ENCODE data around the gene DGKG.

DNA sequence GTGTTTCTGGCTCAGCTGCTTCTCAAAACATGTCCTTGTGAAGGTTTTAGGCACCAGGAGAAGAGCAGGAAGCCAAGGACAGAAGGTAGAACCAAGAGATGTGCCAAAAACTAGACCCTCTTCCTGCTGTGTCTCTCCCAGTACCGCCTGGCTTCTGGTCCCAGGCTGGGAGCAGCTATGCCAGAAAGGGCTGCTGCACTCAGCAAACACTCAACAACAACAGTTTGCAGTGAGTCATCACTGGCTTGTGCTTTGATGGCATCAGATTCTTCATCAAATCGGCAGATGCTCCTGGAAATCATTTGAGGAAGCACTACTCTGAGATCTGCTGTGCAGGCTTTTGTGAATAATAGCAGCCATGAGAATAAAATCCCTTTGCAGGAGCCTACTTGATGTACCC is 63.2 kb downstream of the DGKG start:
- TF ChIP-seq GABPA (IDR thresholded peaks at IDR 0.05; ENCODE audit: low read depth) (no peak), FOXJ3 (CRISPR knock-in tag; IDR thresholded peaks at IDR 0.05) (no peak), POLR2AphosphoS5 (IDR thresholded peaks at IDR 0.05; ENCODE audit: low read depth, low read length) (no peak), ELF1 (IDR thresholded peaks at IDR 0.05) (no peak), EP300 (IDR thresholded peaks at IDR 0.05; ENCODE audit: borderline replicate concordance in 1 of 2, low read depth in 1 of 2, low read length in 1 of 2) (no peak), RXRA (IDR thresholded peaks at IDR 0.05; ENCODE audit: borderline replicate concordance, low read depth) (no peak)
- TF ChIP-seq, protein P1, sequence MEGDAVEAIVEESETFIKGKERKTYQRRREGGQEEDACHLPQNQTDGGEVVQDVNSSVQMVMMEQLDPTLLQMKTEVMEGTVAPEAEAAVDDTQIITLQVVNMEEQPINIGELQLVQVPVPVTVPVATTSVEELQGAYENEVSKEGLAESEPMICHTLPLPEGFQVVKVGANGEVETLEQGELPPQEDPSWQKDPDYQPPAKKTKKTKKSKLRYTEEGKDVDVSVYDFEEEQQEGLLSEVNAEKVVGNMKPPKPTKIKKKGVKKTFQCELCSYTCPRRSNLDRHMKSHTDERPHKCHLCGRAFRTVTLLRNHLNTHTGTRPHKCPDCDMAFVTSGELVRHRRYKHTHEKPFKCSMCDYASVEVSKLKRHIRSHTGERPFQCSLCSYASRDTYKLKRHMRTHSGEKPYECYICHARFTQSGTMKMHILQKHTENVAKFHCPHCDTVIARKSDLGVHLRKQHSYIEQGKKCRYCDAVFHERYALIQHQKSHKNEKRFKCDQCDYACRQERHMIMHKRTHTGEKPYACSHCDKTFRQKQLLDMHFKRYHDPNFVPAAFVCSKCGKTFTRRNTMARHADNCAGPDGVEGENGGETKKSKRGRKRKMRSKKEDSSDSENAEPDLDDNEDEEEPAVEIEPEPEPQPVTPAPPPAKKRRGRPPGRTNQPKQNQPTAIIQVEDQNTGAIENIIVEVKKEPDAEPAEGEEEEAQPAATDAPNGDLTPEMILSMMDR (IDR thresholded peaks at IDR 0.05), result no peak
- TF ChIP-seq, protein P2, sequence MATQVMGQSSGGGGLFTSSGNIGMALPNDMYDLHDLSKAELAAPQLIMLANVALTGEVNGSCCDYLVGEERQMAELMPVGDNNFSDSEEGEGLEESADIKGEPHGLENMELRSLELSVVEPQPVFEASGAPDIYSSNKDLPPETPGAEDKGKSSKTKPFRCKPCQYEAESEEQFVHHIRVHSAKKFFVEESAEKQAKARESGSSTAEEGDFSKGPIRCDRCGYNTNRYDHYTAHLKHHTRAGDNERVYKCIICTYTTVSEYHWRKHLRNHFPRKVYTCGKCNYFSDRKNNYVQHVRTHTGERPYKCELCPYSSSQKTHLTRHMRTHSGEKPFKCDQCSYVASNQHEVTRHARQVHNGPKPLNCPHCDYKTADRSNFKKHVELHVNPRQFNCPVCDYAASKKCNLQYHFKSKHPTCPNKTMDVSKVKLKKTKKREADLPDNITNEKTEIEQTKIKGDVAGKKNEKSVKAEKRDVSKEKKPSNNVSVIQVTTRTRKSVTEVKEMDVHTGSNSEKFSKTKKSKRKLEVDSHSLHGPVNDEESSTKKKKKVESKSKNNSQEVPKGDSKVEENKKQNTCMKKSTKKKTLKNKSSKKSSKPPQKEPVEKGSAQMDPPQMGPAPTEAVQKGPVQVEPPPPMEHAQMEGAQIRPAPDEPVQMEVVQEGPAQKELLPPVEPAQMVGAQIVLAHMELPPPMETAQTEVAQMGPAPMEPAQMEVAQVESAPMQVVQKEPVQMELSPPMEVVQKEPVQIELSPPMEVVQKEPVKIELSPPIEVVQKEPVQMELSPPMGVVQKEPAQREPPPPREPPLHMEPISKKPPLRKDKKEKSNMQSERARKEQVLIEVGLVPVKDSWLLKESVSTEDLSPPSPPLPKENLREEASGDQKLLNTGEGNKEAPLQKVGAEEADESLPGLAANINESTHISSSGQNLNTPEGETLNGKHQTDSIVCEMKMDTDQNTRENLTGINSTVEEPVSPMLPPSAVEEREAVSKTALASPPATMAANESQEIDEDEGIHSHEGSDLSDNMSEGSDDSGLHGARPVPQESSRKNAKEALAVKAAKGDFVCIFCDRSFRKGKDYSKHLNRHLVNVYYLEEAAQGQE (IDR thresholded peaks at IDR 0.05; ENCODE audit: low read depth, low read length), result no peak
- TF ChIP-seq, protein P3, sequence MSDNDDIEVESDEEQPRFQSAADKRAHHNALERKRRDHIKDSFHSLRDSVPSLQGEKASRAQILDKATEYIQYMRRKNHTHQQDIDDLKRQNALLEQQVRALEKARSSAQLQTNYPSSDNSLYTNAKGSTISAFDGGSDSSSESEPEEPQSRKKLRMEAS (IDR thresholded peaks at IDR 0.05; ENCODE audit: low read depth), result no peak
- TF ChIP-seq, protein P4, sequence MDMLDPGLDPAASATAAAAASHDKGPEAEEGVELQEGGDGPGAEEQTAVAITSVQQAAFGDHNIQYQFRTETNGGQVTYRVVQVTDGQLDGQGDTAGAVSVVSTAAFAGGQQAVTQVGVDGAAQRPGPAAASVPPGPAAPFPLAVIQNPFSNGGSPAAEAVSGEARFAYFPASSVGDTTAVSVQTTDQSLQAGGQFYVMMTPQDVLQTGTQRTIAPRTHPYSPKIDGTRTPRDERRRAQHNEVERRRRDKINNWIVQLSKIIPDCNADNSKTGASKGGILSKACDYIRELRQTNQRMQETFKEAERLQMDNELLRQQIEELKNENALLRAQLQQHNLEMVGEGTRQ (IDR thresholded peaks at IDR 0.05; ENCODE audit: borderline replicate concordance, low read depth, low read length), result no peak
